SK-N-SH (cell line): ENCODE results near the gene KLF13. TPM values are rescaled to one million over a fixed set of nuclear protein-coding genes. Genes with fewer than 3 reads are reported as not detected.
A peak's percentile ranks its signal among the peaks of the same experiment; 100 is the strongest.

Experiments
- CTCF ChIA-PET: fragments of 300-600, 350-600 bp; formaldehyde crosslinking; extraction: SDS; loops from one replicate; lab custom pipeline; 2021; lab: Yijun Ruan, JAX
- POLR2A ChIA-PET: fragments of 350-600 bp; sonication (Branson Sonifier 250); formaldehyde crosslinking; extraction: SDS; loops from one replicate; lab custom pipeline; 2020; ENCODE audit warnings: antibody characterized with exemption, inconsistent platforms; lab: Yijun Ruan, JAX
- DNase-seq: peaks from one replicate; pipeline ENCODE4 v3.0.0; 2012
- H2AFZ ChIP-seq: fragments of 200-600 bp; sonication (generic); 2 replicates; pipeline ENCODE4 v1.8.1; 2016; ENCODE audit warnings: antibody characterized with exemption, mild to moderate bottlenecking, low read depth
- H3F3A ChIP-seq: fragments of 200-600 bp; sonication (generic); replicated peaks from 2 replicates; pipeline ENCODE3; 2016; ENCODE audit warnings: antibody characterized with exemption, mild to moderate bottlenecking; ENCODE audit not compliant: insufficient read depth
- H3K27ac ChIP-seq, 2 experiments: fragments of 200-500 bp in 1 of 2; fragments of 200-600 bp in 1 of 2; sonication (Bioruptor generic) in 1 of 2; sonication (generic), shearing (Covaris generic) in 1 of 2; 2 replicates each; pipeline versions ENCODE4 v1.5.1 to v1.6.1; 2014 to 2016; ENCODE audit warnings: low read depth in 2 of 2, inconsistent platforms in 1 of 2, low read length in 1 of 2, mild to moderate bottlenecking in 1 of 2, mixed read lengths in 1 of 2
- H3K27me3 ChIP-seq: fragments of 200-600 bp; sonication (generic), shearing (Covaris generic); 2 replicates; pipeline ENCODE4 v1.6.1; 2016; ENCODE audit warnings: mixed run types; ENCODE audit not compliant: insufficient read depth
- H3K36me3 ChIP-seq, 2 experiments: fragments of 200-500 bp in 1 of 2; fragments of 200-600 bp in 1 of 2; sonication (Bioruptor generic) in 1 of 2; sonication (generic) in 1 of 2; replicated peaks in 1 of 2; 2 replicates each; pipeline versions ENCODE3 to v1.5.1; 2014 to 2016; ENCODE audit warnings: low read length in 1 of 2, mild to moderate bottlenecking in 1 of 2; ENCODE audit not compliant: insufficient read depth in 2 of 2, control insufficient read depth in 1 of 2
- H3K4me1 ChIP-seq, 2 experiments: fragments of 200-500 bp in 1 of 2; fragments of 200-600 bp in 1 of 2; sonication (Bioruptor generic) in 1 of 2; sonication (generic), shearing (Covaris generic) in 1 of 2; 2 replicates each; pipeline versions ENCODE4 v1.5.1 to v1.6.1; 2014 to 2016; ENCODE audit warnings: low read depth in 1 of 2, low read length in 1 of 2, mixed run types in 1 of 2; ENCODE audit not compliant: insufficient read depth in 2 of 2, control insufficient read depth in 1 of 2
- H3K4me2 ChIP-seq: fragments of 200-600 bp; sonication (generic), shearing (Covaris generic); 2 replicates; pipeline ENCODE4 v1.6.1; 2017; ENCODE audit warnings: mixed run types
- H3K4me3 ChIP-seq, 2 experiments: fragments of 200-500 bp in 1 of 2; fragments of 200-600 bp in 1 of 2; sonication (Bioruptor generic) in 1 of 2; sonication (generic), shearing (Covaris generic) in 1 of 2; 2 replicates each; pipeline versions ENCODE4 v1.5.1 to v1.8.1; 2014 to 2016; ENCODE audit warnings: low read depth in 2 of 2, inconsistent platforms in 1 of 2, low read length in 1 of 2, mild to moderate bottlenecking in 1 of 2, mixed read lengths in 1 of 2, moderate library complexity in 1 of 2
- H3K79me2 ChIP-seq: fragments of 200-600 bp; sonication (generic); 2 replicates; pipeline ENCODE4 v1.8.1; 2017; ENCODE audit warnings: mild to moderate bottlenecking; ENCODE audit not compliant: insufficient read depth
- H3K9ac ChIP-seq: fragments of 200-600 bp; sonication (generic); 2 replicates; pipeline ENCODE4 v1.6.1; 2017; ENCODE audit warnings: mixed run types
- H3K9me2 ChIP-seq: fragments of 200-600 bp; sonication (generic); 2 replicates; pipeline ENCODE4 v1.6.1; 2017; ENCODE audit warnings: mixed run types
- H3K9me3 ChIP-seq: fragments of 200-600 bp; sonication (generic); 2 replicates; pipeline ENCODE4 v1.6.1; 2017; ENCODE audit warnings: mixed run types, mild to moderate bottlenecking, moderate library complexity
- H4K20me1 ChIP-seq: fragments of 200-600 bp; sonication (generic); 2 replicates; pipeline ENCODE4 v1.6.1; 2017; ENCODE audit warnings: mild to moderate bottlenecking, mixed run types; ENCODE audit not compliant: insufficient read depth
- CTCF ChIP-seq: fragments of 200-600 bp; sonication (generic); IDR thresholded peaks from 2 replicates; pipeline ENCODE4 v1.6.1; 2017; ENCODE audit warnings: antibody characterized with exemption, mild to moderate bottlenecking, moderate library complexity
- EP300 ChIP-seq, 2 experiments: IDR thresholded peaks; 2 replicates each; pipeline versions ENCODE4 v1.4.0 to v1.6.1; 2012; ENCODE audit warnings: borderline replicate concordance in 1 of 2, low read depth in 1 of 2, low read length in 1 of 2
- EZH2phosphoT487 ChIP-seq: fragments of 200-600 bp; sonication (generic); IDR thresholded peaks from 2 replicates; pipeline ENCODE4 v1.6.1; 2017; ENCODE audit warnings: low read depth, mixed run types, mild to moderate bottlenecking, antibody characterized with exemption, moderate library complexity, borderline replicate concordance
- FOSL2 ChIP-seq: IDR thresholded peaks from 2 replicates; pipeline ENCODE4 v1.4.0; 2012; ENCODE audit warnings: low read depth, mild to moderate bottlenecking, moderate library complexity, borderline replicate concordance
- FOXM1 ChIP-seq: IDR thresholded peaks from 2 replicates; pipeline ENCODE4 v1.4.0; 2012; ENCODE audit warnings: low read depth, mild to moderate bottlenecking
- GATA2 ChIP-seq: sonication (generic); formaldehyde crosslinking; IDR thresholded peaks from 2 replicates; pipeline ENCODE4 v1.5.0; 2020; ENCODE audit warnings: mild to moderate bottlenecking, missing genetic modification reagents
- NFIC ChIP-seq: IDR thresholded peaks from 2 replicates; pipeline ENCODE4 v1.4.0; 2012; ENCODE audit warnings: borderline replicate concordance
- NRF1 ChIP-seq: IDR thresholded peaks from 2 replicates; pipeline ENCODE4 v1.6.1; 2012; ENCODE audit warnings: low read depth, mild to moderate bottlenecking, low read length
- RAD21 ChIP-seq: IDR thresholded peaks from 2 replicates; pipeline ENCODE4 v1.6.1; 2012; ENCODE audit warnings: mild to moderate bottlenecking, low read length
- RFX5 ChIP-seq: IDR thresholded peaks from 2 replicates; pipeline ENCODE4 v1.6.1; 2012; ENCODE audit warnings: mild to moderate bottlenecking, improper control_type of control experiment, low read length
- RXRA ChIP-seq: IDR thresholded peaks from 2 replicates; pipeline ENCODE4 v1.4.0; 2012; ENCODE audit warnings: low read depth, mild to moderate bottlenecking, borderline replicate concordance
- SMC3 ChIP-seq: IDR thresholded peaks from 2 replicates; pipeline ENCODE4 v1.6.1; 2012; ENCODE audit warnings: low read depth, low read length, improper control_type of control experiment
- TAF1 ChIP-seq: IDR thresholded peaks from 2 replicates; pipeline ENCODE4 v1.6.1; 2012; ENCODE audit warnings: low read depth, mild to moderate bottlenecking, low read length, moderate library complexity, borderline replicate concordance
- TCF12 ChIP-seq: IDR thresholded peaks from 2 replicates; pipeline ENCODE4 v1.4.0; 2012
- WGBS: methylation state at CpG from one replicate; pipeline ENCODE4 v1.1.6; 2017; ENCODE audit warnings: low lambda C conversion rate; 5-methylcytosine and 5-hydroxymethylcytosine counted together
- polyA plus RNA-seq, 3 experiments: library from polyadenylated mRNA; depleted of rRNA; stranded (reverse); fragments of >200 nt; gene quantifications; 2 replicates each; pipeline ENCODE4 v1.2.3, GENCODE V29; 2012
- TF ChIP-seq, protein P1 (sequence below): fragments of 150-350 bp; IDR thresholded peaks from 2 replicates; pipeline ENCODE4 v1.6.1; 2017; ENCODE audit warnings: antibody characterized with exemption, low read length, low read depth, borderline replicate concordance

The KLF13 gene
- polyA plus RNA-seq, 1 of the 3 experiments (the other 2 are of a cell fraction): 7.1 TPM

- no peak for TF ChIP-seq EP300 (IDR thresholded peaks at IDR 0.05; ENCODE audit: borderline replicate concordance in 1 of 2, low read depth in 1 of 2, low read length in 1 of 2)
- TF ChIP-seq CTCF: no peak
- 0 out of 2 replicates have a peak, but pooled peaks have one; percentile 19 for TF ChIP-seq GATA2 (CRISPR knock-in tag)
- TF ChIP-seq, protein P1, sequence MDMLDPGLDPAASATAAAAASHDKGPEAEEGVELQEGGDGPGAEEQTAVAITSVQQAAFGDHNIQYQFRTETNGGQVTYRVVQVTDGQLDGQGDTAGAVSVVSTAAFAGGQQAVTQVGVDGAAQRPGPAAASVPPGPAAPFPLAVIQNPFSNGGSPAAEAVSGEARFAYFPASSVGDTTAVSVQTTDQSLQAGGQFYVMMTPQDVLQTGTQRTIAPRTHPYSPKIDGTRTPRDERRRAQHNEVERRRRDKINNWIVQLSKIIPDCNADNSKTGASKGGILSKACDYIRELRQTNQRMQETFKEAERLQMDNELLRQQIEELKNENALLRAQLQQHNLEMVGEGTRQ: no peak
- no peak for TF ChIP-seq RAD21
- TF ChIP-seq FOXM1: no peak
- TF ChIP-seq SMC3: no peak
- WGBS: 71% methylated on average over 10 of the region's 14 CpGs
Measured at GRCh38 chr15:31297575-31298456, 28.8 kb upstream of the KLF13 start.

DNA sequence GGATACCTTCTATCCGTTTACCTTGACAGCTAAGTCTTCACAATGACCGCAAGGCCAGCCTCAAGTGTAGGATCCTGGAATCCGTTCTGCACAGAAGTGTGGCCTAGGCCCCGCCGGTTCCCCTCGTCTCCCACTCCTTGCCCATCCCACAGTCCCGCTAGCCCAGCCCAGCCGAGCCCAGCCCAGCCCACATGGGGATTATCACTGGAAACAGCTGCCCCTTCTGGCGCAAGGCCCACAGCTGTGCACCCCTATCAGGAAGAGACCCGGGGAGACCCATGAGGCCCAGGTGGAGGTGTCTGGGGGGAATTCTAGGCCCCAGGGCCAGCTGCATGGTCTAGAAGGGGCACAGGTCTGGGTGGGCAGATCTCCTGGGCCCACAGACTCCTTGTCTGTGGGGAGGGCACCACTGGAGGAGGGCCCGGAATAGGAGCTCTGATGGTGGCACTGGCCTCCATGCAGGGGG is 27.9 kb upstream of the KLF13 start:
- H3K4me1 ChIP-seq: peaks cover 0 to 61% of the 10 kb centered on the region in 2 experiments; a peak in 2 of 4 replicates
- no peak overlapping the region for H3K4me3 ChIP-seq
- ChIA-PET POLR2A (no interaction called here), CTCF (interaction anchor here (1.2 to 1.5 kb wide), 2 partner anchors 26 to 190 kb away, joined by 3 to 4 read pairs; no protein-coding TSS in a partner anchor)
- 0 out of 2 replicates have a peak, but pooled peaks cover 3% of the 10 kb centered on the region for H3K27me3 ChIP-seq
- H3K36me3 ChIP-seq: no peaks in the 10 kb centered on the region
- no peak for DNase-seq
- no peaks in the 10 kb centered on the region for H3F3A ChIP-seq
- no peak overlapping the region for H3K4me2 ChIP-seq
- 92% methylated on average over 9 of the region's 11 CpGs for WGBS
- no peak overlapping the region for H3K9ac ChIP-seq
- H3K27ac ChIP-seq: no peak overlapping the region
- H4K20me1 ChIP-seq: no peaks in the 10 kb centered on the region
- H3K9me2 ChIP-seq: no peaks in the 10 kb centered on the region
- TF ChIP-seq, protein P1: no peak
- TF ChIP-seq EZH2phosphoT487 (no peak), NRF1 (no peak), FOXM1 (no peak), RFX5 (no peak), RXRA (no peak), TAF1 (no peak), NFIC (no peak), TCF12 (no peak), FOSL2 (no peak)
- H3K9me3 ChIP-seq: no peaks in the 10 kb centered on the region
- no peak overlapping the region for H2AFZ ChIP-seq
- H3K79me2 ChIP-seq: no peaks in the 10 kb centered on the region

More at GRCh38 chr15:31297575-31298456, 28.8 kb upstream of the KLF13 start:
- Histone ChIP-seq H3K4me3 (no peak overlapping the region), H3K4me2 (no peak overlapping the region), H3K79me2 (no peaks in the 10 kb centered on the region), H3K9me2 (no peaks in the 10 kb centered on the region), H3K4me1 (peaks cover 0 to 58% of the 10 kb centered on the region in 2 experiments; a peak in 2 of 4 replicates), H2AFZ (no peak overlapping the region), H3K9me3 (no peaks in the 10 kb centered on the region), H4K20me1 (no peaks in the 10 kb centered on the region), H3F3A (no peaks in the 10 kb centered on the region), H3K27me3 (0 out of 2 replicates have a peak, but pooled peaks cover 3% of the 10 kb centered on the region), H3K9ac (no peak overlapping the region), H3K27ac (no peak overlapping the region; a peak in 1 of 4 replicates), H3K36me3 (no peaks in the 10 kb centered on the region)
- POLR2A ChIA-PET: no interaction called here
- CTCF ChIA-PET: interaction anchor here (1.2 to 1.5 kb wide), 3 partner anchors 17 to 191 kb away, joined by 3 to 4 read pairs (median 4); no protein-coding TSS in a partner anchor
- no peak for DNase-seq
